OCI-LY3 (cell line): ENCODE measurements around the gene SGCG.

Experiments used
- CTCF ChIP-seq: fragments of 200-600, 300-600 bp; sonication (generic); IDR thresholded peaks from 2 replicates; pipeline ENCODE4 v1.5.1; 2014; ENCODE audit warnings: antibody characterized with exemption, low read length, low read depth
- EZH2phosphoT487 ChIP-seq: fragments of 200-600 bp; shearing (Covaris generic); IDR thresholded peaks from 2 replicates; pipeline ENCODE4 v1.6.1; 2018; ENCODE audit warnings: antibody characterized with exemption, mixed run types, low read depth

- no peak for TF ChIP-seq CTCF
- TF ChIP-seq EZH2phosphoT487 = no peak
Observed at GRCh38 chr13:23205807-23206206, 25.0 kb downstream of the SGCG start.
